Effector CD8-positive, alpha-beta T cell (primary cell): Measurements from ENCODE around the gene SNX2.
"Not testable (repeated sequence)": the region's sequence is repeated elsewhere in the genome, so short reads cannot be mapped to it uniquely, and the experiment has no call there.

Source experiments
- DNase-seq: peaks from one replicate; lab custom pipeline; 2025; lab: John Stamatoyannopoulos, UW
- total RNA-seq, 4 experiments: gene quantifications; one replicate each; lab custom pipeline; 2026; lab: John Stamatoyannopoulos, UW

The SNX2 gene
- 58.4 to 71.1 (median 60.4) reads per million in 4 experiments for total RNA-seq

- DNase-seq: peak; percentile 85
Measured at GRCh38 chr5:122774861-122775549, at the start of gene SNX2. Gene SNX2, plus strand, starts transcription at chr5:122775080. Its CDS starts 24 bp downstream, at chr5:122775104.

DNA sequence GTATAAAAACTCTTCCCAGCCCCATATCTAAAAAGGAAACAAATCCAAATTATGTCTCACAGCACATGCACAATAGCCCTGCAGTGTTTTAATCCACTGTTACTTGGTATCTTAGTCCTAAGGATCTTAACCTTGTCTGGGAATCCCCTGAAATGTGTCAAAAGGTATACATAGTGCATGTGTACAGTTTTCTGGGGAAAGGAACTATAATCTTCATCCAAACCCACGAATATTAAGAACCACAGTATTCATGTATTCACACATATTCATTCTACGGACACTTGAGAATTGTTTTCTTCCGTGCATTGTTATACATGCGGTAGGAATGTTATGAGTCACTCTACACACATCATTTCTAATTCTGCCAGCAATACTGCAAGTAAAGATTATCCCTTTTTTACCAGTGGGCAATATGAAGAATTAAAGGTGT, 47.8 kb upstream of the SNX2 start:
- no peak for DNase-seq

- DNase-seq: no peak
Measured at GRCh38 chr5:122730037-122730436, 44.8 kb upstream of the SNX2 start.

DNA sequence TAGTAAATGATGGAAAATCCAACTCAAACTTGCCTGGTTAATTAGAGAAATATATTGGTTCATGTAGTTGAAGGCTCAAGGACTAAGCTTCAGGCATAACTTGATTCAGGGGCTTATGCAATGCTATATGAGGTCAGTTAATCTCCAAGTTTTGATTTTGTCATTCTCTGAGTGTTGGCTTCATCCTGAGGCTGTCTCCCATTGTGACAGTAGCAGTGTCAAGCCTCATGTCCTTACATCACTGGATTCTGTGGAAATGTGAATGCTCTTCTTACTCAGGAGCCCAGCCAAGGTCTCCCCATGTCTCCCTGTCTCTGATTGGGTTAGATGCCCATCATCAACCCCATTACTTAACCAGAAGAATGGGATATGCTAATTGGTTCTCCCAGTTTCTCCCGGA, 44.4 kb upstream of the SNX2 start:
- DNase-seq: no peak

- DNase-seq: no peak
Measured at GRCh38 chr5:122736086-122736845, 38.6 kb upstream of the SNX2 start.

DNA sequence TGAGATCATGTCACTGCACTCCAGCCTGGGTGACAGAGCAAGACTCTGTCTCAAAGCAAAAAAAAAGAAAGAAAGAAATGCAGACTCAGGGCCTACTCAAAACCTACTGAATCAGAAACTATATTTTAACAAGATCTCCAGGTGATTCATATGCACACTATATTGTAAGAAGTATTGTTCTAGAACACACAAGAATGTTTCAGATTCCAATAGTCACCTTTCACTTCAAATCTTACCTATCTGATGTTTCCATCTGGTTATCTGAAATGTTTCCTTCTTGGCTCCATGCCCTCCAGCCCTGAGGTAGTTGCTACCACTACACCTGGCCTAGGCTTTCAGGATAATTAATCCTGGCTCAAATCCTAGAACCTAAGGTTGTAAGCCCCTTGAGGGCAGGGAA, 36.8 kb upstream of the SNX2 start:
- no peak for DNase-seq

DNA sequence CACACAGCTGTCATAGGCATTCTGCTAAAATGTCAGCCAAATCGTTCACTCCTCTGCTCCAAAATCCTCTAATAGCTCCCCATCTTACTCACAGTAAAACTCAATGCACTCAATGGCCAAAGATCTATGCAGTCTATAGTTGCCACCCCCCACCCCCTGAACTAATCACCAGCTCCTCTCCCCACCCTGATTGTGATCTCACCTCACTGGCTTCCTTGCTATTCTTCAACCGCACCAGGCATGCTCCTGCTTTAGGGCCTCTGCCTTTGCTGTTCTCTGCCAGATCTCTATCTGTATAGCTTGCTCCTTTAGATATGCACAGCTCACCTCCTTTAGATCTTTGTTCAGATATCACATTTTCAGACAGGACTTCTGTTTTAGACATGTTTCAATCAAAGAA, 33.2 kb upstream of the SNX2 start:
- DNase-seq: no peak

- DNase-seq: no peak
Measured at GRCh38 chr5:122743261-122743660, 31.6 kb upstream of the SNX2 start.

- no peak for DNase-seq
Measured at GRCh38 chr5:122745597-122745996, 29.3 kb upstream of the SNX2 start.

DNA sequence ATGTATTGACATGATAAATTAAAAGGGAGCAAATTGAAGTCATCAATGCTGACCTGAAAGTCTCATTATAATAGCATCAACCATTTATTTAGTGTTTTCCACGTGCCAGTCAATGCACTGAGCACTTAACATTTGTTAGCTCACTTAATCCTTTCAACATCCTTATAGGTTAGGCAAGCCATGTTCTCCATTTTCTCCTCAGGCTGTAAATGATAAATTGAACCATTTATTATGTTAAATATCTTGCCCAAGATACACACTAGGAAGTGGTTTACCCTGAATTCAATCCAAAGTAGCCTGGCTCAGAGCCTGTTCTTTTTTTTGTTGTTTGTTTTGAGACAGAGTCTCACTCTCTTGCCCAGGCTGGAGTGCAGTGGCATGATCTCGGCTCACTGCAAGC, 25.0 kb upstream of the SNX2 start:
- no peak for DNase-seq

GRCh38 chr5:122751293-122751782, 23.5 kb upstream of the SNX2 start:
- DNase-seq: no peak

DNA sequence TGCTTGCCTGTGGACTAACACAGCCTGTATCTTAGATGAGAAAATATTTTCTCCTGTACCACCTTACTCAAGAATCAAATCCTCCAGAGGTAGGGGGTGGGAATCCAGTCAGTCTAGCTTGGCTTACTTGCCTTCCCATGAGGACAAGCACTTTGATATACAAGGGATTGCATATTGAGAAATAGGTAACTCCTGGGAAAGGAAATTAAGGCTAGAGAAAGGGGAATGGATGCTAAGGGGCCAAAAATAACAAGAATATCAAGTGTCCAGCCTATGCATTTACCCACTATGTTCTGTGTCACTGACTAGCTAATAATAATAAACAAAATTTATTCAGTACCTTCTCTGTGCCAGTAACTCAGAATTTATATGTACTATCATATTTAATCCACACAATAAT, 21.4 kb upstream of the SNX2 start:
- no peak for DNase-seq

- DNase-seq: no peak
Measured at GRCh38 chr5:122755783-122756182, 19.1 kb upstream of the SNX2 start.

DNA sequence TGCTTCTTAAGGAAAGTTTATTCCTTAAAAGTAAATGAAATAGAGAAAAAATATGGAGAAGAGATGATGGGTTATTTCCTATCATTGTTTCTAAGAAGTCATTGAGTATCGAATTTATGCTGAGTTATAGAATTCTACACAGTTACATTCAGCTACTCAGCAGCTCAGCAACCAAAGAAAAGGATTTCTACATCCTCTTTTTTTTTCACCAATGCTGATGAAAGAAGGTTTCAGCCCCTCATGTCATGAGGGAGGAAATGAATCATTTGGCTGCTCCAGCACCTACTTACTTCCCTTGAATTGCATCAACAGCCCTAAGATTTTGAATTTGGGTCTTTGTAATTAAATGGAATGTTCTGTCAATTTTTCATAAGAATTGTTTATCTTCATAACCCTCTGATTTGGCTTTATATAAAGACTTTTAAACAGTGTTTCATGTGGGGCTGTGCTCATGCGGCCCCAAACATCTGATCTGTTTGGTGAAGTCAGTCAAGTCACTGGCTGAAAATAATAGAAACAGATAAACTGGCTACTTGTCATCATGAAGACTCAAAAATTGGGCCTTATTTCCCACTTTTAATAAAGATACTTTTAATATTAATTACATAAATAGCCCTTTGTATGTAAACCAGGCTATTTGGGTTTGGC, 18.5 kb upstream of the SNX2 start:
- no peak for DNase-seq

- no peak for DNase-seq
Measured at GRCh38 chr5:122757285-122757684, 17.6 kb upstream of the SNX2 start.

DNA sequence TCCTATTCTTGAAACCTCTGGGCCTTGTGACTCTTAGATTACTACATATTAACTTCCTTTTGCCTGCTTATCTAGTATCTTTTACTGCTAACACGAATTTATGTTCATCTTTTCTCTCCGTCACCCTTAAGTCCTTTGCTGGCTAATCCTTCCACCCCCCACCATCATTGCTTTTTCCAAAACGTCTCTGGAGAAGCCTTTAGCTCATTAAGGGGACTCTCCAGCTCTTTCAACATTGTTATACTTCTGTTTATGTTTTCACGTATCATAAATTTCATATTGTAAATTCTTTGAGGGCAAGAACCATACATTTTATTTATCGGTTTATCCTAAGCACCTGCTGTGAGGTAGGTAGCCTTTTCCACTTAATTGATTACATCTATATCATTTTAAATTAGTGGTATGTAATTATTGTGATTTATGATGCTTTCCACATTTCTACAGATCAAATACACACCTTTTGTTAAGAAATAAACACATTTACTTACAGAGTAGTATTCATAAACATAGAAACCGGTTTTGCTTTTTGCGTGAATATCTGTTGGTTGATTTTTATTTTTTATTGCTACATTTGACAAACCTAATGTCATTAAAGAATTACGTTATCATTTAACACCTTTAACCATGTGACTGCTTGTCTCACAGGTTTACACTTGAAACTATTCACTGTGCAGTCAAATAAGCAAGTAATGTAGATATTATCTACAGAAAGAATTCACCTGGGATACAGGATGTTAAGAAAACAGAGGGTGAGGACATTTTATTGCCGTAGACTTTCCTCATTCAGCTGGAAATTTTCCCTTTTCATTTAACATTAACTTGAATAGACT, 15.4 kb upstream of the SNX2 start:
- no peak for DNase-seq

- DNase-seq: no peak
Measured at GRCh38 chr5:122760236-122760635, 14.6 kb upstream of the SNX2 start.

GRCh38 chr5:122761115-122761514, 13.8 kb upstream of the SNX2 start:
- no peak for DNase-seq

DNA sequence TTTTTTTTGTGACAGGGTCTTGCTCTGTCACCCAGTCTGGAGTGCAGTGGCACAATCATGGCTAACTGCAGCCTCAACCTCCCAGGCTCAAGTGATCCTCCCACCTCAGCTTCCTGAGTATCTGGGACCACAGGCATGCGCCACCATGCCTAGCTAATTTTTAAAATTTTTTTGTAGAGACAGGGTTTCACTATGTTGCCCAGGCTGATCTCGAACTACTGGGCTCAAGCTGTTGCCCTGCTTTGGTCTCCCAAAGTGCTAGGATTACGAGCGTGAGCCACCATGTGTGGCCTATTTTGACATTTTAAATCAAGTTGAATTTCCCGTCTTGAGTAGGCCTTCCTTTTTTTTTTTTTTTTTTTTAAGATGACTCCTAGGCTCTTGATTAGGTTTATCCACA, 13.0 kb upstream of the SNX2 start:
- not testable (repeated sequence) for DNase-seq

DNA sequence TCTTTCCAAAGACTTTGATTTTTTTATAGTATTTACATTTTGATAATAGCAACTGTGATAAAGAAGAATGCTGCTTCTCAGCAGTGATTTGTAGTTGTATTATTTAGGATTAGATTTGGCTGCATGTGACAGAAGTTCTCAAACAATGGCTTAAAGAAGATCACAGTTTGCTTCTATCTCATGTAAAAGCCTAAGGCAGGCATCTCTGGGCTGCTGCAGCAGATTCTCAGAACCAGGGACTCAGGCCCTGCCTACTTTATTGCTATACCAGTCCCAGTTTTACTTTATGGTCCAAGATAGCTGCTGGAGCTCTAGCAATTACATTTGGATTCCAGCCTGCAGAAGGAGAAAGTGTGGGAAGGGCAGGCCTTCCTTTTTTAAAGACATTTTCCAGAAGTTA, 8.8 kb upstream of the SNX2 start:
- no peak for DNase-seq

DNA sequence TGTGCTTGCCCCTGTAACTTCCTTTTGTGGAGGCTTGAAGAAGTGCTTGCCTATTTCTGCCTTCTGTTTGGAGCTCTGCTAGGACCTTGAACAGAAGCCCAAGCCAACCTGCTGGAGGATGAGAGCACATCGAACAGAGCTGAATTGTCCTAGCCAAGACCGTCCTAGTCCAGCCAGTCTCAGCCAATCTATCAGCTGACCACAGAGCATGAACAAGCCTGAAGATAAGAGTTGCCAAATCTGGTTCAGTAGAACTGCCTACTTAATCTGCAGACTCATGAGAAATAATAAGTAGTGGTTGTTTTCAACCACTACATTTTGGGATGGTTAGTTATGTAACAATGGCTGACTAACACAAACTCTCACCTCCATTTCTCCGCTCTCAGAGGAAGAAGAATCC, 4.4 kb upstream of the SNX2 start:
- DNase-seq: no peak

- no peak for DNase-seq
Measured at GRCh38 chr5:122772446-122772845, 2.4 kb upstream of the SNX2 start.
